ENCODE data around the gene PDK1.
"Not testable (repeated sequence)": the region's sequence is repeated elsewhere in the genome, so short reads cannot be mapped to it uniquely, and the experiment has no call there.

The PDK1 gene

GRCh38 chr2:172535119-172535518 lies 20.8 kb upstream of the PDK1 start:
- no peak for DNase-seq (ENCODE audit: low read depth in 1 of 2, low spot score in 1 of 2)
- in situ Hi-C loops (cut with HindIII; ENCODE audit: low pct_unique_long_range_greater_than_20kb, low sequenced_read_pairs) = no loop called here
- TF ChIP-seq JUND (IDR thresholded peaks at IDR 0.05; ENCODE audit: low read depth) = no peak

- in situ Hi-C loops (cut with HindIII; ENCODE audit: low pct_unique_long_range_greater_than_20kb, low sequenced_read_pairs); DNase-seq (ENCODE audit: low read depth in 1 of 2, low spot score in 1 of 2): not testable (repeated sequence)
These were observed 18.0 kb upstream of the PDK1 start for GRCh38 chr2:172537851-172538250.

- DNase-seq (ENCODE audit: low read depth in 1 of 2, low spot score in 1 of 2) = no peak
- in situ Hi-C loops (cut with HindIII; ENCODE audit: low pct_unique_long_range_greater_than_20kb, low sequenced_read_pairs) = no loop called here
- no peak for TF ChIP-seq JUND (IDR thresholded peaks at IDR 0.05; ENCODE audit: low read depth)
These were observed 16.1 kb upstream of the PDK1 start for GRCh38 chr2:172539767-172540166.

GRCh38 chr2:172540421-172540820 lies 15.5 kb upstream of the PDK1 start:
- in situ Hi-C loops (cut with HindIII; ENCODE audit: low pct_unique_long_range_greater_than_20kb, low sequenced_read_pairs) = no loop called here
- no peak for DNase-seq (ENCODE audit: low read depth in 1 of 2, low spot score in 1 of 2)
- no peak for TF ChIP-seq JUND (IDR thresholded peaks at IDR 0.05; ENCODE audit: low read depth)

- peak in 1 of 2 experiments; percentile 66 for DNase-seq (ENCODE audit: low read depth in 1 of 2, low spot score in 1 of 2)
- TF ChIP-seq JUND (IDR thresholded peaks at IDR 0.05; ENCODE audit: low read depth) = no peak
- in situ Hi-C loops (cut with HindIII; ENCODE audit: low pct_unique_long_range_greater_than_20kb, low sequenced_read_pairs) = no loop called here
These were observed 10.3 kb upstream of the PDK1 start for GRCh38 chr2:172545408-172546075.

- in situ Hi-C loops (cut with HindIII; ENCODE audit: low pct_unique_long_range_greater_than_20kb, low sequenced_read_pairs) = no loop called here
- DNase-seq (ENCODE audit: low read depth in 1 of 2, low spot score in 1 of 2) = no peak
- TF ChIP-seq JUND (IDR thresholded peaks at IDR 0.05; ENCODE audit: low read depth) = no peak
These were observed 6.8 kb upstream of the PDK1 start for GRCh38 chr2:172549131-172549530.

- in situ Hi-C loops (cut with HindIII; ENCODE audit: low pct_unique_long_range_greater_than_20kb, low sequenced_read_pairs); DNase-seq (ENCODE audit: low read depth in 1 of 2, low spot score in 1 of 2): not testable (repeated sequence)
These were observed 6.1 kb upstream of the PDK1 start for GRCh38 chr2:172549802-172550201.

GRCh38 chr2:172550419-172550818 lies 5.5 kb upstream of the PDK1 start:
- TF ChIP-seq JUND (IDR thresholded peaks at IDR 0.05; ENCODE audit: low read depth) = no peak
- DNase-seq (ENCODE audit: low read depth in 1 of 2, low spot score in 1 of 2) = no peak
- in situ Hi-C loops (cut with HindIII; ENCODE audit: low pct_unique_long_range_greater_than_20kb, low sequenced_read_pairs) = no loop called here

GRCh38 chr2:172551271-172551670 lies 4.6 kb upstream of the PDK1 start:
- no peak for TF ChIP-seq JUND (IDR thresholded peaks at IDR 0.05; ENCODE audit: low read depth)
- no peak for DNase-seq (ENCODE audit: low read depth in 1 of 2, low spot score in 1 of 2)
- in situ Hi-C loops (cut with HindIII; ENCODE audit: low pct_unique_long_range_greater_than_20kb, low sequenced_read_pairs) = no loop called here

GRCh38 chr2:172552547-172553291 lies 3.2 kb upstream of the PDK1 start:
- TF ChIP-seq JUND (IDR thresholded peaks at IDR 0.05; ENCODE audit: low read depth) = no peak
- in situ Hi-C loops (cut with HindIII; ENCODE audit: low pct_unique_long_range_greater_than_20kb, low sequenced_read_pairs) = no loop called here
- no peak for DNase-seq (ENCODE audit: low read depth in 1 of 2, low spot score in 1 of 2)

- DNase-seq (ENCODE audit: low read depth in 1 of 2, low spot score in 1 of 2) = no peak
- TF ChIP-seq JUND (IDR thresholded peaks at IDR 0.05; ENCODE audit: low read depth) = no peak
- in situ Hi-C loops (cut with HindIII; ENCODE audit: low pct_unique_long_range_greater_than_20kb, low sequenced_read_pairs) = no loop called here
These were observed 1.3 kb upstream of the PDK1 start for GRCh38 chr2:172554352-172555271.

- DNase-seq (ENCODE audit: low read depth in 1 of 2, low spot score in 1 of 2) = no peak
- no peak for TF ChIP-seq JUND (IDR thresholded peaks at IDR 0.05; ENCODE audit: low read depth)
- in situ Hi-C loops (cut with HindIII; ENCODE audit: low pct_unique_long_range_greater_than_20kb, low sequenced_read_pairs) = no loop called here
These were observed 693 bp upstream of the PDK1 start for GRCh38 chr2:172555272-172555521.

Data from T47D (cell line).